GM21515 (cell line): ENCODE results near the gene FRMD4A.

ENCODE experiments used
- ATAC-seq: cut with Tn5 transposase; IDR thresholded peaks from one replicate; pipeline ENCODE4 v1.9.1; 2021; ENCODE audit not compliant: unreplicated experiment

FRMD4A gene

DNA sequence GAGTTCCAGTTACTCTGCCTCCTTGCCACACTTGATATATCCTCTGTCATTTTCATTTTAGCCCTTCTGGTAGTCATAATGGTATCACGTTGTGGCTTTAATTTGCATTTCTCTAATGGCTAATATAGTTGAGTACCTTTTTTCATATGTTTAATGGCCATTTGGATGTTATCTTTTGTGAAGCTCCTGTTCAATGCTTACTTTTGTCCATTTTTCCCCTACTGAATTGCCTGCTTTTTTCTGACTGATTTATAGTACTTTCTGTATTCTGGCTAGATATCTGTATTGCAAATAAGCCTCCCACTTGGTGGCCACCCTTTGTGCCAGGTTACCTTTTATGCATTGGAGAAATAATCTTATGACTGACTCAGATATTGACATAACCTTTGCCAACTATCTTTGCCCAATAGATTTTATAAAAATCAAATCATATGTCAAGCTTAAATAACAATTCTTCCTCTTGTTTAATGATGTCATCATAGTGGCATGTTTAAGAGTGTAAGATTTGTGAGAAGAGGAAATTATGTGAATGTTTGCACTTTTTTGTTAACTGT lies 693.3 kb downstream of the FRMD4A start:
- ATAC-seq = no peak

DNA sequence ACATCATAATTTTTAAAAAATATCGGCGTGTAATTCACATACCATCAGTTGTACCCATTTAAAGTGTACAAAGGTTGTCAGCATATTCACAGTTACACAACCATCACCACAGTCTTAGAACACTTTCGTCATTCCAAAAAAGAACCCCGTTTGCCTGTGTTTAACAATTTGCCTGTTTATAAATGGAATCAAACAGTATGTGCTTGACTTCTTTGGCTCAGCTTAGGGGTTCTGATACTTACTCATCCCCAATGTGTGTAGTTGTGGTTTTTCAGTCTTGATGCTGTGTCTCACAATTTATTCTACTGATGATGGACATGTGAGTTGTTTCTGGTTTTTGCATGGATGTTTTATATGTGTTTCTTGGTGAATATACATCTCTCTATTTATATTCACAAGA lies 693.9 kb downstream of the FRMD4A start:
- no peak for ATAC-seq

DNA sequence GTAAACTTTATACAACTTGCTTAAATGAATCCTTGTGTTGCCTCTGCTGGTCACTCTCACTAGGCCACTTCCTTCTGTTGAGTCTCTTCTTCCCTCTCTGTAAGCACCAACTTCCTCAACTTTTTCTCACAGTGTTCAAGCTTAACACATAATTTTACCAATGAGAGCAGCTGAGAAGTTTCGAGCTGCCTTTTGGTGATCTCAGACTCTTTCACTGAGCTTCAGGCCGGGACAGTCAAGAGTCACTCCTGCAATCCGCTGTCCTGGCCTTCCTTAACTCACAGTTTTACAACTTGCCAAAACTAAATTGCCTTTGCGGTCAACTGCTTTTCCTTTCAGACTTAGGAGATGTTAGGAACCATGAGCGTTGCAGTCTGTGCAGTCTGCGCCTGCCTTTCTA lies 696.5 kb downstream of the FRMD4A start:
- ATAC-seq = no peak

DNA sequence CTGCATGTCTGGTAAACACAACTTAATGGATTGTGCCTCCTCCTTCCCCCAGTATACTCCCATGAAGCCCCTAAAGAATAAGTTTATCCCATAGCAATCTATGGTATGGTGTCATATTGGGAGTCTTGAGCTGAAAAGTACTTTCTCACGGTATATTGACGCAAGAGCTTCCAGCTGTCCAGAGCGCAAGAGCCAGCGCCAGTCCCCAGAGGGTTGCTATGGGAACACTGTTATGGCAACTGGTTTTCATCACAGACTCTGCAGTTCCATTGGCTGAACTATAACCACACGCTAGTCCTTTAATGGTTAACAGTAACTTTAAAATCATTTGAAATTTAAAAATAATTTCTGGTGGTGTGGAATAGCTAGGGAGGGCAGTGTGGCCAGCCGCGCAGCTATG lies 697.0 kb downstream of the FRMD4A start:
- ATAC-seq = no peak

DNA sequence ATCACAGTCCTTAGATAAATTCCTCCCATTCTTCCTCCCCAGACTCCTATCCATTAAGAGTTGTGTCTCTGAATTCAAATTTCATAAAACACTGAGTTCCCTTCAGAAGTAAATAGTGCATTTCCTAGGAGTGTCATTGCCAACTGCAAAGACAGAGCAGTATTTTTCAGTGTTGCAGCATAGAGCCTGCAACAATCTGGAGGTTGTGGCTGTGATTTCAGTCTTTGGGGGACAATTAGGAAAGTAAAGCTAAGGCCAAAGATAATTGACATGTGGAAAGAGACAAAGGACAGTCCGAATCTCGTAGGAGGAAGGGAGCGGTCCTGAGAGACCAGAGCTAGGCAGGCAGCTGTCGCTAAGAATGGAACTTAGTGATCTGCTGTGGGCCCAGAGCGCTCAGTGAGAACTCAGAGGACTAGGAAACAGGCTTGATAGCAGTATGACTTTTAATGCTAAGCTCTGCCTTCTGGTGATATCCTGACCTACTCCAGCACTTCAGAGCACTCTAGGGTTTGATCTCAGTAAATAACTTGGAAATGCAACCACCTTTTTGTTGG lies 697.8 kb downstream of the FRMD4A start:
- ATAC-seq = no peak

DNA sequence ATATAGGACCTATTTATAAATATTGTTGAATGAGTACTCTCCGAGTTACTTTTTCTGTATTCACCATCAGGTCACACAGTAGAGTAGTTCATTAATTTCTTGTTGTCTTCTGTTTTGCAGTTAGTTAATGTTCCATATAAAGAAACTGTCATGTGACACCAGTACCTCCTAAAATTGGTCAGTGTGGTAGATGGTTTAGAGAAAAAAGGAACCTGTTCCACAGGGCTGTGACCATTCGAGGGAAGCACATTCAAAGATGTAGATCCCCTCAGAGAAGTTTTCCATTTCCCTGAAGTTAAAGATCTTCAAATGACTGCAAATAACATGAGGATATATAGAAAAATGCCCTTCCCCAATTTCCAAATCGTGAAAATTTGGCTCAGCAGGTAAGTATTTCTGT lies 698.3 kb downstream of the FRMD4A start:
- no peak for ATAC-seq

DNA sequence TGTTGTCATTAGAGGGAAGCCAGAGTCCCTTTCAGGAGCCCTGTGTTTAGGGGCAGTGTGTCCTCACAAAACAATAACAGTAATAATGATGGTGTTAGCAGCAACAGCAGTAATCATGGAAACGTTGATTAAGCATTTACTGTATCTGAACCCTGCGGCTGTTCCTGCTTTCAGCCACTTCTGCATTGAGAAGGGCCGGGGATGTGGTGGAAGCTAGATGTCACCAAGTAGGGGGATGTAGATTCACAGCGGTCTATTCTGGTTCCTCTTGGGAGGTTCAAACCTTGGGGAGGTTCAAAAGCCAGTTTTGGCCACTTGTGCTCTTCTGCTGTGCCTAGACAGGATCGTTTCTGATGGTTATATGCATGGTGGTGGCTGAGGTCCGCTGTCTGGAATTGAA lies 699.1 kb downstream of the FRMD4A start:
- ATAC-seq = no peak

DNA sequence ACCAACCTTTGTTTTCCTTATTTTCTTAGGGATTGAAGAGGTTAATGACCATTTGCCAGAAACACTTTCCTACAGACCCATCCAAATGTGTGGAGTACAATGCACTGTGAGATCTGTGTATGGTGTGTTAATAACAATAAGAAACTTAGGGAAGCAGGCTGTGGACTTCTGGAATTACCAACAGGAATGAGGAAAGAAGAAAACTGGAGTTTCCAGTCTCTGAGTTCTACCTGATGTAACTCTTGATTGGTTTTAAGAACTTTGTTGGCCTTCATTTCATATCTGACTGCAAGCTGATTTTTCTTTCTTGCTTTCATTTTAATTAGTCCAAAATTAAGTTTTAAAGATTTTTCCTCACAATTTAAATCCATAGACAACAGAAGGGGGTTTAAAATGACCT lies 700.5 kb downstream of the FRMD4A start:
- no peak for ATAC-seq

DNA sequence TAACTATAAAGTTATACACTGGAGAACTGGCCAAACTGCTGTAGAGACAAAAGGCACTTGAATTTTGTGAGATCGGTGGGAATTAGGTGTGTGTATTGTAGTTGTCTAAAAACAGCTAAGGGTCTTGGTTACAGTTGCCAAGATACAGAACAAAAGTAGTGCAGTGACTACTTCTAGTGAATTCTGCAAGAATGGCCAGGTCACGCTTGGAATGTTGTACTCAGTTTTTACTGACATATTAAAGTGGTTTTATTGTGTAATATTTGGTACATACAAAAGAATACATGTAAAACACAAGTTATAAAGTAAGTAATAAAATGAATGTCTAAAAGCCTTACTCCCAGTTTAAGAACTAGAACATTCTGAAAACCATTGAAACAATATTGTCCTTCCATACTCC lies 701.6 kb downstream of the FRMD4A start:
- ATAC-seq = no peak

DNA sequence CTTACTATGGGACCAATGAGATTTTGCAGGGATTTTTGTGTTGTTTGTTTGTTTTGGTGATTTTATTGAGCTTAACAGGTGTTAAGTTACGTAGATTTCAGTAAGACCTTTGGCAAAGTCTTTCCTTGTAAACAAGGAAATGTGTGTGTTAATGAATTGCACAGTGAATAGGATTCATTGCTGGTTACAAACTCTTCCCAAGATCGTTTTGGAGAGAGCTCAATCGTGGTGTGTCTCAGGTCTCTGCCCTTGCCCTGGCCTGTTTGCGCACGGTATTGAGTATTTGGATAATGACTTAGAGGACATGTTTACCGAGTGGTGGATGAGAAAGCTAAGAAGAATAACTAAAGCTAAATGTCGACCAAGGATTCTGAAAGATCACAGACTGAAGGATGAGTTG lies 702.1 kb downstream of the FRMD4A start:
- no peak for ATAC-seq

DNA sequence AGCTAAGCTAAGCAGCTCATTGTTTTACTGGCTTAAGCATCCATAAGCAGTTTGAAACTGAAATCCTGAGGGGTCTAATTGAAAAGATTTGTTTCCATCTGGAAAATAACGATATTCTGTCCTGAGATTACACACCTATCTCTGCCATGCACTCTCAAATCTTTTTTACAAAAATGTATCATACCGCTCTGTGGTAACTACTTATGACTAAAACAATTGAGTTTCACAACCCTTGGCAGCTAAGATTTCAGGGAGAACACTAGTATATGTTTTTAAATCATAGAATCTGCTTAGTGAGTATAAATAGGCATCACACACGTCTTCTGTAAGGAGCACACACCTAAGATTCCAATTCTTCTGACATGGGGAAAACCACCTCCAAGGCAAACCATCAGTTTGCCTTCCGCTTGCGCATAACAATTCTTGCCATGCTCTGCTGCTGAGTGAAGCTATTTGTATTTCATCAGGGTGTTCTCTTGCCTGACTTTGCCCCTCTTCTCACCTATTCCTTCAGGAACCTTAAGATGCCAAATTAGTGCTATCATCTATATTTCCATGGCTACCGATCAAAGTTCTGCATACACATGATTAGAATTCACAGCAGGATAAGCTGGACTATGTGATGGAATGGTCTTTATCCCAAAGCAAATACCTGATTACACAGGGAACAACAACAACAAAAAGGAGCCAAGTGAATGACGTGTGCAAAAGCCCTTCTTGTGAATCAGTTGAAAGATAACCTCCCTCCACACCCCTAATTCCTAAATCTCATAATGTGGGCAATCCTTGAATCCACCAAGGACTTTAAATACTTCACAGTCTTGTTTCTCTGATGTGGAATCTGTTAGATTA lies 703.0 kb downstream of the FRMD4A start:
- no peak for ATAC-seq

DNA sequence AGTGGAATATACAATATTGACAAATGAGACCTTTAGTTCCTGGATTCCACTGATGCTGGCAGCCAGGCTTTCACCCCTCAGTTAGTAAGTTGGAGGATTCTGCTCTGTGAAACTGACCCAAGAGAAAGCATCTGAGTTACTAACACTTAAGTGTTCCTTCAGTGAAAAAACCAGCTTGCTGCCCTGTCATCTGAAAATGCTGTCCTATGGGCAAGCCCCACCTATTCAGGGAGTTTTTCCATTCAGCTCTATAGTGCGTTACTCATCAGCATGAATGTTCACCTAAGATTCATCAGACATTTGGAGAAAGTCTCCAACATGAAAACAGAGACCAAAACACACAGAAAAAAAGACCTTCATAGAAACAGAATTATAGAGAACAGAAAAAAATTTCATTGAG lies 706.1 kb downstream of the FRMD4A start:
- no peak for ATAC-seq

DNA sequence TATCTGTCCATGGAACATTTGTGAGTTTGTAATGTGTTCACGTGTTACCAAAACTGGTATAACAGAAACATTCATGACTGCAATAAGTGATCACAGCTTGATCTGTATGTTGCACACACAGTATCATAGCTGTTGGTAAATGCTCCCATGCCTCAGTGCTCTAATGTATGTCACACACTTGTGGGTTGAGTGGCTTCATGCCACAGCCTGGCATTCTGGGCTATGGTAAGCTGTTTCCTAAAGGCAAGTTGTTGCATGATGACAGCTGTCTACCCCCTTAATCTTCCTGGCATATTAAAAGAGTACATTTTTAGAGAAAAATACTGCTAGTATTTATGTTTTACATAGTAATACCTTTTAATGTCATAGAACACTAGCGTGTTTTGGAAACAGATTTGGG lies 708.8 kb downstream of the FRMD4A start:
- no peak for ATAC-seq

DNA sequence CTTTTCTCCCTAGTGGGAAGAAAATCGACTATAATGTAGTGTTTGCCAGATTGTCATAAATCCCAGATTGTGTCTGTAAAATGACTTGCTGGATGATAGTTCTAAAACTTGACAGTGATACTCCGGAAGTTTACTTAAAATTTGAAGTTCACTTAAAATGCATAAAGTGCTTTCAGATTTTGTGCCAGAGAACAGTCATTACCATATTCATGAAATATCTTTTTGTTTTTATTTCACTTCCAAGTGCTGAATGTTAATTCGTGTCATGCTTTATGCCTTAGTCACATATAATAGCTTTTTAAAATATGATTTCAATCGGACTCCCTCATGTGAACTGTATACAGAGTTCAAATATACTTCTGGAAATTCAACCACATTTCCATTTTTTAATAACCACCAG lies 713.6 kb downstream of the FRMD4A start:
- no peak for ATAC-seq

DNA sequence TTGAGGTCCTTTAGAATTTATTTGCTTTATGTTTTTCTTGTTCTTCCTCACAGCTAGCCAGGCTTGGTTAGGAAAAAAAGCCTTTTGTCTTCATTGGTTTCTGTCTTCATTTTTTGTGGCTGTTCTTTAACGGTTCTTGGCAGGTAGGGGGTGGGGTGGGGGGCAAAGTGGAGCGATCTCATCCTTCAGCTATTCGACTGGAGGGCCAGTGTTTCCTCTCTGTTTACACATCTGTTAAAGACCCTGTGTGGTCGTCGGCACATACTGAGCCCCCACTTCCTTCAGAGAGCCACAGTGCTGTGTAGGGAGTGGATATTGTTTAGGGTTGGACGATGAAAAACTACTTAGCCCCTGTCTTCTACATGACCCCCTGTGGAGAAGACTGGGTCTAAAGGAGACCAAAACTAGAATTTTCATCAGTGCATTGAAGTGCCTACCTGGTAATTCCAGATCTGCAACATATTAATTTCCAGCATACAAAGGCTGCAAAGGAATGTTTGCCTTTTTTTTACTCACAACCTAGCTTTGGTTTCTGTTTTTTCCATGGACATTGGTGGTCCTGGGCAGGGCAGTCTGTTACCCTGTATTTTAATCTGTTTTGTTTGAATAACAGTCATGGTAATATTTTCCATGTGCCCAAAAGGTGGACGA lies 714.9 kb downstream of the FRMD4A start:
- no peak for ATAC-seq

DNA sequence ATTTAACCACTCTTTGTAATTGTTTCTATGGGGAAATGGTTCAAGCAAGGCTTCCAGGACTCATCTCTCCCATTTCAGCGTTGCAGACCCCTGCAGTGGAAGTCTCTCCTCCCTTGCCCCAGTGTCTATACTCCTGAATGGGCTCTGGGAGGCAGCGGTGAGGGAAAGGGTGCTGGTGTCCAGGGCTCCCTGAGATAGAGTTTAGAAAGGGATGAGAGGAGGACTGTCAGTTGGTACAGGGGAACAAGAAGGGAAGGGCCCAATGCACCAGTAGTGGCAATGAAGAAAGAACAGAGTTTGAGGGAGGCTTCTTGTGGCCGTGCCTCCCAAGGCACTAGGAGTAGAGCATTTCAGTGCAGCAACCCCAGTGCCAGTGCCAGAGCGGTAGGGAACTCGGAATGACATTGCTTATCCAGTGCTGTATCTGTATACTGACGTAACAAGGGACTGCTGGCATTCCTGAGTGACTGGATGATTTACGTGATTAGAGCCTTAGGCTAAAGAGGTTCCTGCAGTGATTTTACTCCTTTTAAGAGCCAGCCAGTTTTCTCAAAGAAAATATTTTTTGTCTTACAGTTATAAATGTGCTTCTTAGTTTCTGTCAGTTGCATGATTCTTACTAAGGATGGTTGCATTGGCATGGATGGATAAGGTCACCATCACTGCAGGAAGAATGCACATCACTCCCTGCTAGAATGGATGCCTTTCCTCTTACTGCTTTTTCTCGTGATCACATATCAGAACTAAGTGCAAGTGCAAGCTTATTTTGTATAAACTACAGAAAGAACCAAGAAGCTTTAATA lies 716.0 kb downstream of the FRMD4A start:
- no peak for ATAC-seq

DNA sequence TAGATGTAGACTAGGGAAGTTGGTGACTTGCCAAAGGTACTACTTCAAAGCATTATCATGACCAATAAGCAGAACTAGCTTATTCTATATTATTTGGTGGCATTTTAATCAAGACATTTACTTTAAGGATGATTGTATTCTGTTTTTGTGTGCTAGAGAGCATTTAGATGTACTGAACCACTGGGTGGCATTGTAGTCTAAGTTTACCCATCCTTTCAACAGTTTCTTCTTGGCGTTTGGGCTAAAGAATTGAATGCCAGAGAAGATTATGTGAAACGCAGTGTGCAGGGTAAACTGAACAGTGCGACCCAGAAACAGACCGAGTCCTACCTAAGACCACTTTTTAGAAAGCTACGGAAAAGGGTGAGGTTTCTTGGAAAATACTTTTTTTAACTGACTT lies 717.2 kb downstream of the FRMD4A start:
- ATAC-seq = no peak

DNA sequence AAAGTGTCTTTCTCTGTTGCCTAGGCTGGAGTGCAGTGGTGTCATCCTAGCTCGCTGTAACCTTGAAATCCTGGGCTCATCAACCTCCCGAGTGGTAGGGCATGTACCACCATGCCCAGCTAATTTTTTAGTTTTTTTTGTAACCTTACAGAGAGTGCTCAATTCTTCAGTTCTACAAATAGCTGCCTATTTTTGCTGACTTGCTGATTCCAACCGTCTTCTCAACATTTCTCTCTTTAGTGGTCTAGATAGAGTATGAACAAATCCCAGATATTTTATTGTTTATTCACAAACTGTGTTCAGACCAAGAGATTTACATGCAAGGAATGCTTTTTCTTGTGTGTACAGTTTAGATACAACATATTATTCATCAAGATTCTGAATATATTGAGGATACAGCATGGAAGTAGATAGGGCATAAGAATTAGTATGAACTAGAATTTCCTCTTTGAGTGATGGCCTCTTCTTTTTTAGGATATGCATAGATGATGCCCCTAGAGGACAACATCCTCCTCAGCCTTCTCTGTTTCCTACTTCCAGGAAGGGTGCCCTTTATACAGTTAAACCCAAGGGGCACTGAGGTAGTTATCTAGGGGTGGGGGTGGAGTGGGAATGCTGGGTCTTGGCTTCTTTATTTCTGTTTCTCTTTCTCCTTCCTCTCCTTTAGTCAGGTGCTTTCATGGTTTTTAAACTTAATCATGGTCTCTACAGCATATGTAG lies 717.9 kb downstream of the FRMD4A start:
- ATAC-seq = no peak

DNA sequence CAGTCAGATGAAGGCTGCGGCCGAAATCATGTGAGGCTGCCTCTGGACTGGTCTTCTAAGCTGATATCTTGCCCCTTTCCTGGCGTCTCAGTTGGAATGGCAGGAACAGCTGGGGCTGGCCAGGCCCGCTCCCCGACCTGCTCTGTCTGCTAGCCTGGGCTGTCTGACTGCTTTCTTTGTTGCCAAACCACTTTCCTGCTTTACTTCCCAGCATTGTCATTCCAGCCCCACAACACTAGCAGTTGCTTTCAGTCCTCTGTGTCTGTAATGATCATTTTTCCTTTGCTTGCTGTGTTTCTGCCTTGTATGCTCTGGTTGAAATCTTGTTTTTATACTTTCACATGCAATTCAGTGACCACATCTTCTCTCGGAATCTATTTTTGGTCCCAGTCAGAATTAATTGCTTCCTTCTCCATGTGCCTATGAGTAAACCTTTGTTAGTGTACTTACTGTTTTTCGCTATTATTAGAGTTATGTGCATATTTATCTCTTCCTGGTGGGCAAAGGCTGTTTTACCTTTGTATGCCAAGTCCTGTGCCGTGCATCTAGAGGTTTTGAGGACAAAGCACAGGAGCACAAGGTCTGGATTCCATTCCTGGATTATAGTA lies 722.4 kb downstream of the FRMD4A start:
- ATAC-seq = no peak

DNA sequence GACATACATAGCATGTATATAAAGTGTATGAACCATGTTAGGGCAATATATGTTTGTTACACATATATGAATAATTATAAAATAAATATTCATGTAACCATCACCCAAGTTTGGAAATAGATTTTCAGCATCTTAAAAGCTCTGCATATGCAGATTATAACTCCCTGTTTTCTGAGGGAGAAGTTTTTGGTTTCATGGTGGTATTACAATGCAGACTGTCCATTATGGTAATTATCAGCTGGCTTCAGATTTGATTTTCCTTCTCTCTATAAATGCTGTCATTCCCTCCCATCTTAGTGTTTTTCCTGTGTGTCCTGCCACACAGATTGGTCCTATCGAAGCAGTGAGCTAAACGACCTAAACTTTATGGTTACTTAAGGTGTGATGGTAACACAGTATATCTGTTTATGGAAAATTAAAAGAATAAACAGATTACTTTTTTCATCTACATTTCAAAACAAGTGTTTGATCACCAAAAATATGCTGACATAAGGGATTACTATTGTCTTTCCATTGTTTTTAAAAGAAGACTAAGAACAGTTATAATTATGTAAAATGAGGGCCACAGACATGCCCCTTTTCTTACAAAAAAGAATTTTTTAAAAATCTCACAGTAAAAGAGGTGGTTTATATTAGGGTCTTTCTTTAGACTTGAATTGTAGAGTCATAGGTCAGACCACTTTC lies 726.2 kb downstream of the FRMD4A start:
- no peak for ATAC-seq
